ENCODE results near the gene CD274.
A peak's percentile ranks its signal among the peaks of the same experiment; 100 is the strongest.
"Not testable (repeated sequence)": the region's sequence is repeated elsewhere in the genome, so short reads cannot be mapped to it uniquely, and the experiment has no call there.

The CD274 gene

DNA sequence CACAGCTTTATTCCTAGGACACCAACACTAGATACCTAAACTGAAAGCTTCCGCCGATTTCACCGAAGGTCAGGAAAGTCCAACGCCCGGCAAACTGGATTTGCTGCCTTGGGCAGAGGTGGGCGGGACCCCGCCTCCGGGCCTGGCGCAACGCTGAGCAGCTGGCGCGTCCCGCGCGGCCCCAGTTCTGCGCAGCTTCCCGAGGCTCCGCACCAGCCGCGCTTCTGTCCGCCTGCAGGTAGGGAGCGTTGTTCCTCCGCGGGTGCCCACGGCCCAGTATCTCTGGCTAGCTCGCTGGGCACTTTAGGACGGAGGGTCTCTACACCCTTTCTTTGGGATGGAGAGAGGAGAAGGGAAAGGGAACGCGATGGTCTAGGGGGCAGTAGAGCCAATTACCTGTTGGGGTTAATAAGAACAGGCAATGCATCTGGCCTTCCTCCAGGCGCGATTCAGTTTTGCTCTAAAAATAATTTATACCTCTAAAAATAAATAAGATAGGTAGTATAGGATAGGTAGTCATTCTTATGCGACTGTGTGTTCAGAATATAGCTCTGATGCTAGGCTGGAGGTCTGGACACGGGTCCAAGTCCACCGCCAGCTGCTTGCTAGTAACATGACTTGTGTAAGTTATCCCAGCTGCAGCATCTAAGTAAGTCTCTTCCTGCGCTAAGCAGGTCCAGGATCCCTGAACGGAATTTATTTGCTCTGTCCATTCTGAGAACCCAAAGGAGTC lies at the start of gene CD274:
TSS of gene CD274 (plus strand) at position 184 of the 733 bp plus-strand sequence. CDS start 5,572 bp downstream, outside the sequence.
- peak; percentile 47 for DNase-seq (ENCODE audit: low read depth, low spot score)

DNA sequence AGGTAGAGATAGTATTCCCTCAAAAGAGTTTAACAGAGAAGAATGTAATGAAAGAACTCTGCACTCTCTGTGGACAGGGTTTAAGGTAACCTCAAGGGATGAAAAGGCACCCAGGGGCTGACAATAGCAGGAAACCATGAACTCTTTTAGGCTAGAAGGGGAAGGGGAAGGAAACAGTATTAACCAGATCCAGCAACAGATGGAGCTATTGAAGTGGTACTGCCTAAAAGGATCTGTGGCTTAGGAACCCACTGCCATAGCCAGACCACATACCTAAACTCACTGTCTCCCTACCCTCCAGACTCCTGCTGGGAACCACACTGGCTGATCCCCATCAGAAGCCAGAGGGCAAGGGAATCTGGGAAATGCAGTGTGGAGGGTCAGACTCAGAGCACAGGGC lies 48.1 kb upstream of the CD274 start:
- no peak for DNase-seq (ENCODE audit: low read depth, low spot score)

GRCh38 chr9:5408596-5408995 lies 41.7 kb upstream of the CD274 start:
- DNase-seq (ENCODE audit: low read depth, low spot score), result no peak

DNA sequence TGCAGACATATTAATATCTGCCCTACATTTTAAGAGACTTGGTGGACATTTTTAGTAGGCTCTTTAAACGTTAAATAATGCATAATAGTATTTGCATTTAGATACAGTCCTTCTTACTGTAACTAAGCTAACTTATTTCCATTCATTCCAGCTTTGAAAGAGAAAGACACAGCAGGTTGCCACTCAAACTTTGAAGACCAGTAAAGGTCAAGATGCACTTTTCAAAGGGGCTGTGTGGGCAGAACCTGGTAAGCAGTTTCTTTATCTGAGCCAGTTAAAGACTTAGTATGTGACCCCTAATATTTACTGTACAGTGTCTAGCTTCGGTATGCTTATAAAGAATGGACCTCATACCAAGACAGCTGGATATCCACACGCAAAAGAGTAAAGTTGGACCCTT lies 33.4 kb upstream of the CD274 start:
- no peak for DNase-seq (ENCODE audit: low read depth, low spot score)

DNA sequence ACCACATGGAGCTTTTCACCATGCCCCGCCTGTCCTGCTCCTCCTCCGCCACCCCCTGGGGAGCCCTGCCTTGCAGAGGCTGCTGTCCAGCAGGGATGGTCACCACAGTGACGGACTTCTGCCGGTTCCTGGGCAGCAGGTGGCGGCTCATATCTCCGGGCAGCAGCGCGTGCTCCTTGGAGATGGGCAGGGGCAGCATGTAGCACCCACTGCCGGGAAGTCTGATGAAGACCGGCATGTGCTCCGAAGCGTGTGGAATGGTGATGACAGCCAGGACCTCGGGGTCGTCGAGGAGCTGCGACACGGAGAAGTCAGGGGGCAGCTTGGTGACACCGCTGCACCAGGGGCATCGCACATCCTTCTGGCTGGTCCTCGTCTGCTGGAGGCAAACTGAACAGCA lies 31.9 kb upstream of the CD274 start:
- no peak for DNase-seq (ENCODE audit: low read depth, low spot score)

GRCh38 chr9:5419987-5420386 lies 30.4 kb upstream of the CD274 start:
- DNase-seq (ENCODE audit: low read depth, low spot score), result no peak

DNA sequence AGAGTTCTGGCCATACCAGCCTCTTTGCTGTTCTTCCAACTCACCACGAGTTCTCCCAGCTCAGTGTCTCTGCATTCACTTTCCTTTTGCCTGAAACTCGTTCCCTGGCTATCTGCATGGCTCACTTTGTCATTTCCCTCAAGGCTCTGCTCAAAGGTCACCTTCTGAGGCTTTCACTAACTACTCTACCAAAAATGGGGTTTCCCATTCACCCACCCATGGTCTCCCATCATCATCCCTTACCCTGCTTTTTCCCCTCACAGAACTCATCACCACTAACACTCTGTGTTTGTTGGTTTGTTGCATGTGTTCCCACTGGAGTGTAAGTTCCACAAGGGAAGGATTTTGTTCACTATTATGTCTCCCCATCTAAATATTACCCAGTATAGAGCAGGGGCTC lies 29.2 kb upstream of the CD274 start:
- DNase-seq (ENCODE audit: low read depth, low spot score), result no peak

GRCh38 chr9:5422276-5422675 lies 28.1 kb upstream of the CD274 start:
- no peak for DNase-seq (ENCODE audit: low read depth, low spot score)

GRCh38 chr9:5425006-5425628 lies 25.2 kb upstream of the CD274 start:
- DNase-seq (ENCODE audit: low read depth, low spot score), result no peak

- no peak for DNase-seq (ENCODE audit: low read depth, low spot score)
Measured at GRCh38 chr9:5427005-5427404, 23.3 kb upstream of the CD274 start.

- no peak for DNase-seq (ENCODE audit: low read depth, low spot score)
Measured at GRCh38 chr9:5428172-5428571, 22.2 kb upstream of the CD274 start.

DNA sequence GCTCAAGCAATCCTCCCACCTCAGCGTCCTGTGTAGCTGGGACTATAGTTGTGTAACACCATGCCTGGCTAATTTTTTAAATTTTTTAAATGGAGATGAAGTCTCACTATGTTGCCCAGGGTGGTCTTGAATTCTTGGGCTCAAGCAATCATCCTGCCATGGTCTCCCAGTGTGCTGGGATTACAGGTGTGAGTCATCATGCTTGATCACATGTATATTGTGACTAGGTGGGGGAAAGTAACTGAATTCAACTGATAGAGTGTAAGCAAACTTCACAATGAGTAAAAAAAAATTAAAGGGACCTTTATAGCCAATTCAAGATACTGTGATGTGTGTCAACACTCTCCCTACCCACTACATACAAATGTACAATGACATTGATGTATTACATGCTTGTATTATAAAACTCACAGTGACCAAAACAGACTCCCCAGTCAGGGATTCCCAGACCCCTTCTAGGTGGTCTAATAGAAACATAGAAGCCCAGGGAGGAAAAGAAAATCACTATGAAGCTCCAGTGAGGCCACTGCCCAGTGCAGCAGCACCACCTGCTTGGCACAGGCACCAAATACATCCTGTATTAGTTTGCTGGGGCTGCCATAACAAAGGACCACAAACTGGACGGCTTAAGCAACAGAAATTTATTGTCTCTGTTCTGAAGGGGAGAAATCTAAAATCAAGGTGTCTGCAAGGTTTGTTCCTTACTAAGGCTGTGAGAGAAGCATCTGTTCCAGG lies 21.4 kb upstream of the CD274 start:
- no peak for DNase-seq (ENCODE audit: low read depth, low spot score)

GRCh38 chr9:5429873-5430564 lies 20.3 kb upstream of the CD274 start:
- DNase-seq (ENCODE audit: low read depth, low spot score), result no peak

- no peak for DNase-seq (ENCODE audit: low read depth, low spot score)
Measured at GRCh38 chr9:5430912-5431311, 19.4 kb upstream of the CD274 start.

DNA sequence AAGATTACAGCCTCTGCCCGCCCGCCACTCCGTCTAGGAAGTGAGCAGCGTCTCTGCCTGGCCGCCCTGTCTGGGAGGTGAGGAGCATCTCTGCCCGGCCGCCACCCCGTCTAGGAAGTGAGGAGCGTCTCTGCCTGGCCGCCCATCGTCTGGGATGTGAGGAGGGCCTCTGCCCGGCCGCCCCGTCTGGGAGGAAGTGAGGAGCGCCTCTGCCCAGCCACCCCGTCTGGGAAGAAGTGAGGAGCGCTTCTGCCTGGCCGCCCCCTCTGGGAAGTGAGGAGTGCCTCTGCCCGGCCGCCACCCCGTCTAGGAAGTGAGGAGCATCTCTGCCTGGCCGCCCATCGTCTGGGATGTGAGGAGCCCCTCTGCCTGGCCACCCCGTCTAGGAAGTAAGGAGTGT lies 17.5 kb upstream of the CD274 start:
- DNase-seq (ENCODE audit: low read depth, low spot score), result not testable (repeated sequence)

- not testable (repeated sequence) for DNase-seq (ENCODE audit: low read depth, low spot score)
Measured at GRCh38 chr9:5433328-5433727, 17.0 kb upstream of the CD274 start.

GRCh38 chr9:5433841-5434810 lies 16.2 kb upstream of the CD274 start:
- not testable (repeated sequence) for DNase-seq (ENCODE audit: low read depth, low spot score)

- no peak for DNase-seq (ENCODE audit: low read depth, low spot score)
Measured at GRCh38 chr9:5435912-5436311, 14.4 kb upstream of the CD274 start.

DNA sequence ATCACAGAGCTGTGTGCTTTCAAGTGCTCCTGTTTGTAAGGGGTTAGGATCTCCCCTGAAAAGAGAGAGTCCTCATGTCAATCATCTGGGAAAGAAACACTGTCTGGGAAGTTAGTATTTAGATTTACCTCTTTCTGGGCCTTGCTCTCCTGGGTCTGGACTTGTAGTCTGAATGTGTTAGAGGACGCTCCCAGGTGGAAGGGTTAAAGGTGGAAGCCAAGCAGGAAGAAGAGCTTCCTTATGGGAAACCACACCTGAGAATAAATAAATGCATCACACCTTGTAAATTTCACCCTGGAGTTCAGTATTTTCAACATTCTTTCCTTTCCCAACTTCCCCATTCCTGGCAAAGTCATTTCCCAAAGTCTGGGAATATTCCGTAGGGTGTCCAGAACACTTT lies 13.9 kb upstream of the CD274 start:
- DNase-seq (ENCODE audit: low read depth, low spot score), result no peak

DNA sequence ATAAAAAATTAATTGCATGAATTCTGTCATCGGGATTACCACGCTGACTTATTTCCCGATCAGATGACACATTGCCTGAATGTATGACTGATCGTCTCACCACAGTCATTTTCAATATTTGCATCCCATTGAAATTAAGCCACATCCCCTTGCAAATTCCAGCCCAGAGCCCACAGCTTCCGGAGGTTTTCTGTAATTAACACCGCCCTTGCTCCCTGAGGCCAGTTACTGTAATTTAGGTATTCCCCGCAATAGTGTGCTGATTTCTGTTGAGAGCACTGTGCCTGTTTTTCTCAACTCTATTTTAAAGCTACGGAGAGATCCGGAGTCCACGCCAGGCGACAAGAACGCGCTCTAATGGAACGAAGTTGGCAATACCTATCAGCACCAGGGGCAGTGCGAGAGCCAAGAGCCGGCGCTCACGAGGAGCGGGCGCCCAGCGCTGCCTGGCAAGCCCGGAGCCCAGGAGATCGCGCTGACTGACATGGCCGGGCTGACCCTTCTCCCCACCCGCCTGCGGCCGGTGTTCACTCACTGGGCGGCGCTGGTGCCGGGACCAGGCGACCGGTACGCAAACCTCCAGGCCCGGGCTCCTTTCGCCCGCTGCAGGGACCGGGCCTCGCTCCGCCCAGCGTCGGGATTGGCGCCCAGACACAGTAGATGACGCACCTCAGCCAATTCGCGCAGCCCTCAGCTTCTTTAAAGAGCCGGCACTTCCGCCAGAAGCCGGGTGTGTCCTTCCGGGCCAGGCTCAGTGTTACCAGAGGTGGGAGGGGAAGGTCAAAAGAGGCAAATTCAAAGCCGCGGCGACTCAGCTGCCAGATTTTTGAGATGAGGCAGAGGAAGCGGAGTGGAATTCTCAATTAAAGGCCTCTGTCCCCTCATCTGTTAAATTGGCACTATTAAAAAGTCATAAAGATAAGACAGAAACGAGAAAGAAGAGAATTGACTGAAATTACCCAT lies 12.8 kb upstream of the CD274 start, which contains the start of gene PLGRKT:
TSS of gene PLGRKT (minus strand) at position 672 of the 963 bp plus-strand sequence. CDS start 5,948 bp downstream, outside the sequence.
- DNase-seq (ENCODE audit: low read depth, low spot score), result peak; percentile 52
